LHCN-M2 (cell line): Measurements from ENCODE around the gene RASA2. TPM values are rescaled to one million over a fixed set of nuclear protein-coding genes. Genes with fewer than 3 reads are reported as not detected.
A peak's percentile ranks its signal among the peaks of the same experiment; 100 is the strongest.

Experiments used
- DNase-seq: peaks from one replicate; pipeline ENCODE4 v3.0.0-alpha.2; 2012; ENCODE audit warnings: low read depth
- total RNA-seq: library from RNA; depleted of rRNA; stranded (reverse); fragments of >200 nt; gene quantifications from 2 replicates; pipeline ENCODE4 v1.2.3, GENCODE V29; 2014

Gene RASA2
- total RNA-seq, 1 experiment from 2014 or later: 11.3 TPM

DNA sequence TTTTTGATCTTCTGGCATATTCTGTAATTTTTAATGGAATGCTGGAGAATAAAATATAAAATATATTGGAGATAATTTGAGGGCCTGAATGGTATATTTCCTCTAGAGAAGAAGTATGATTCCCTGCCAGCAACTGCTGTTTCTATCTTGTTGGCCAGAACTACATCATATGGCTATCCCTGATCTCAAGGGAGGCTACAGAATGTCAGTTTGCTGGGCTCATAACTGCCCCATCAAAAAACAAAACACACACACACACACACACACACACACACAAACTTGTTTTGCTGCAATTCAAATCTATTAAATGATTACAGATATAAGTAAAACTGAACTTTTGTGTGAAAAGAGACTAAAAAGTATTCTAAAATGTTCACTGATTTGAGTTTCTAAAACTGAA, 51.0 kb downstream of the RASA2 start:
- DNase-seq: no peak

DNA sequence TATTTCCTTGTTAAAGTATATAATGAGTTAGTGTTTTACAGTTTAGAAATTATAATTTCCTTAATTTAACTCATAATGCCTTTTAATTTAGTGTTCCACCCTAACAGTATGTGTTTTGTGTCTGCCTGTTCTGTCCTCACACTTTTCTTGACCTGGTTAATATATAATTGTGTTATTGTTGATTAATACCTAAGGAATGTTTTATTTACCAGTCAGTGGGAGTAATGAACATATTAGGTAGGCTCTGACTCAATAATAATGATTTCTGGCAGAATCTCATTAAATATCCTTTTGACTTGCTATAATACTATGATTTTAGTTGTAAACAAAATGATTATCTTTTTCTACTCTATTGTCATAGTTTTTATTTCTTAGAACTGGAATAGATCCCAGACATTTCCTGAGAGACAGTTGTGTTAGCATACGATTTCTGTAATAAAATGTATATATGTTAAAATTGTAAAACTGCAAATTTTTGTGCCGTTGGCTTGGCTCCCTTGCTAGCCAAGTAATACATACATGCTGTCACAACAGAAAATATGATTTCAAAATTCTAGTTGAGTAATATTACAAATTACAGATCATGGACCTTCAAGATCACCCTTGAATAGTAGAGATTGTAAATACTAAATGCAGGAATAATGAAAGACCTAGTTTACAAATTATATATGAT, 51.9 kb downstream of the RASA2 start:
- DNase-seq: no peak

DNA sequence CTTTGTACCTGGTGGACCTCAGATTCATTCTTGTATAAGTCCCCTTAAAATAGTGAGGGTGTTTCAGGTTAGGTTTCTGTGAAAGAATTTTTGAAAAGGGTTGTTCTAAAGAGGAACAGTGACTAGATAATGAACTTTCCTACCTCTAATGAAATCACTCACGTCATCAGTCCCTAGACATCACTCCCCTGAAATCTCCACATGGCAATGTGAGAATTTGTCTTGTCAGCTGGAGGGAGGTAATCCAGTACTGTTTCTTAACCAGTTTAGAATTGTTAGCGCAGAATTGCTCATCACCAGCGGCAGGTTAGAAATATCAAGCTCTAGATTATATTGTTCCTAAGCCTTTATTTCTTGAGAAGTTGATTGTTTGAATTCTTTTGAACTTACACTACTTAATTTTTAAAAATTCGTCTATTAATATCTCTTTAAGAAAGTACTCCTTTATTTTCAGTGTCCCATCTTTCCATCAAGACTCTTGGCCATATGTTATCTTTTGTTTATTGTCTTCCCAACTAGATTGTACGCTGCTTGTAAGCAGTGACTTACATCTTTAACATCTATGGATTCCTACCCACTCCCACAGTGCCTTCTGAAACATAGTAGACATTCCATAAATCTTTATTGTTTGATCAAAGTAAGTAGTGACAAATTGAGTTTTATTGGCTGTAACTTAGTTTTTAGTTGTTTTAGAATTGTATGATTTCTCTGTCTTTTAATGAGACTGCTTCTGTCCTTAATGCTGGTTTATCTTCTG, 52.8 kb downstream of the RASA2 start:
- no peak for DNase-seq

DNA sequence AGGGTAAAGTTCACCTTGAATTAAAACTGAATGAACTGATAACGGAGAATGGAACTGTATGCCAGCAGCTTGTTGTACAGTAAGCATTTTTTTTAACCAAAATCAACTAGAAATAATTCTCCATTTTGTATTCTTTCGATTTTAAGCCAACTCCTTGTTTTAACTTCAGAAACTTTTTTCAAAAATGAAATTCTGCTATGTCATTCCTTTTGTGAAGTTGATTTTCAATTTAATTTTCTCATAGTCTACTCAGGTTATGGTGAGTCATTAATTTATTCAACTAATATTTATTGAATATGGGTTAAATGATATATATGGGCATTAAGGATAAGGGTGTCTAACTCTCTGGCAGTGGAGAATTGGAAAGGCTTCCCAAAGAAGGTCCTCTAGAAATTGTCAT, 53.7 kb downstream of the RASA2 start:
- no peak for DNase-seq

DNA sequence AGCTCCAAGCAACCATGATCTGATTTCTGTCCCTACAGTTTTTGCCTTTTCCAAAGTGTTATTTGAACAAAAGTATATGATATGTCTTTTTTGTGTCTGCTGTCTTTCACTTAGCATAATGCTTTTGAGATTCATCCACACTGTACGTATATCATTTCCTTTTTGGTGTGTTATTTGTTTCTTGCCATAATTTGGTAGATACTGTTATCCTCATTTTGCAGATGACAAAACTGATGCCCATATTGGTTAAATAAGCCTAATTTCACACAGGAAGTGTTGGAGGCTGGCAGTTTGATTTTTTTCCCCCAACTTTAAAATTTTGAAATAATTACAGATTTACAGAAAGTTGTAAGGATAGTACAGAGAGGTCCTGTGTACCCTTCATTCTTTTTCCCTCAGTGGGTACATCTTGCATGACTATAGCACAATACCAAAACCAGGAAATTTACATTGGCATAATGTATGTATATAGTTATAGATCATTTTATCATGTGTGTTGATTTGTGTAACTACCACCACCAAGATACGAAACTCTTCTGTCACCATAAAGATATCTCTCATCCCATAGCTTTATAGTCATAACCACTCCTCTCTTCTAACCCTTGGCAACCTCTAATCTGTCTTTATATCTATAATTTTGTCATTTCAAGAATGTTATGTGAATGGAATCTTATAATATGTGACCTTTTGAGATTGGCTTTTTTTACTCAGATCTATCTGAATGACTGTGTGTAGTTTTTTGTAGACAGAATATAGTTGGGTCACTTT, 55.6 kb downstream of the RASA2 start:
- no peak for DNase-seq

DNA sequence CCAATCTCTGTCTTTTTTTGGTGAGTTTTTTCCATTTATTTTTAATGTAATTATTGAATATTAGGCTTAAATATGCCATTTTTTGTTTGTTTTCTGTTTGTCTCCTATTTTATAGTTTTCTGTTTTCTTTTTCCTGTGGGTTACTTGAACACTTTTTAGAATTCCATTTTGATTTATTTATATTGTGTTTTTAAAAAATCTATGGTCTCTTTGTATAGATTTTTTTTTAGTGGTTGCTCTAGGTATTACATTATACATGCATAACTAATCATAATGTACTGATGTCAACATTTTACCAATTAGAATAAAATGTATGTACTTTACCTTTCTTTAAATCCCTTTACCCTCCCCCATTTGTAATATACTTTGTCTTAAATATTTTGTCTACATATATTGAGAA, 56.2 kb downstream of the RASA2 start:
- no peak for DNase-seq

DNA sequence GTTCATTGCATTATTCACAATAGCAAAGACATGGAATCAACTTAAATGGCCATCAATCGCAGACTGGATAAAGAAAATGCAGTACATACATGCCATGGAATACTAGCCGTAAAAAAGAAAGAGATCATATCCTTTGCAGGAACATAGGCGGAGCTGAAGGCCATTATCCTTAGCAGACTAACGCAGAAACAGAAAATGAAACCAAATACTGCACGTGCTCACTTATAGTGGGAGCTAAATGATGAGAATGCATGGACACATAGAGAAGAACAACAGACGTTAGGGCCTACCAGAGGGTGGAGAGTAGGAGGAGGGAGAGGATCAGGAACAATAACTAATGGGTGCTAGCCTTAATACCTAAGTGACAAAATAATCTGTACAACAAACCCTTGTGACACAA, 57.9 kb downstream of the RASA2 start:
- no peak for DNase-seq

DNA sequence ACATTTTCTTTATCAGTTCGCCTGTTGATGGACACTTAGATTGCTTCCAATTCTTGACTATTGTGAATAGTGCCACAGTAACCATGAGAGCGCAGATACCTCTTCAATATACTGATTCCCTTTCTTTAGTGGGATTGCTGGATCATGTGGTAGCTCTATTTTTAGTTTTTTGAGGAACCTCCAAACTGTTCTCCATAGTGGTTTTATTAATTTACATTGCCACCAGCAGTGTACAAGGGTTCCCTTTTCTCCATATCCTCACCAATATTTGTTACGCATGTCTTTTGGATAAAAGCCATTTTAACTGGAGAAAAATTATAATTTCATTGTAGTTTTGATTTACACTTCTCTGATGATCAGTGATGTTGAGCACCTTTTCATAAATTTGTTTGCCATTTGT, 59.3 kb downstream of the RASA2 start:
- DNase-seq: no peak

DNA sequence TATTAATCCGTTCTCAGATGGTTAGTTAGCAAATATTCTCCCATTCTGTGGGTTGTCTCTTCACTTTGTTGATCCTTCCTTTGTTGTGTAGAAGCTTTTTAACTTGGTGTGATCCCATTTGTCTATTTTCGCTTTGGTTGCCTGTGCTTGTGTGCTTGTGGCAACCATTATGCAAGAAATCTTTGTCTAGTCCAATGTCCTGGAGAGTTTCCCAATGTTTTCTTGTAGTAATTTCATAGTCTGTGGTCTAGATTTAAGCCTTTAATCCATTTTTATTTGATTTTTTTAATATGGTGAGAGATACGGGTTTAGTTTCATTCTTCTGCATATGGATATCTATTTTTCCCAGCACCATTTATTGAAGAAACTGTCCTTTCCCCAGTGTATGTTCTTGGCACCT, 59.8 kb downstream of the RASA2 start:
- no peak for DNase-seq

DNA sequence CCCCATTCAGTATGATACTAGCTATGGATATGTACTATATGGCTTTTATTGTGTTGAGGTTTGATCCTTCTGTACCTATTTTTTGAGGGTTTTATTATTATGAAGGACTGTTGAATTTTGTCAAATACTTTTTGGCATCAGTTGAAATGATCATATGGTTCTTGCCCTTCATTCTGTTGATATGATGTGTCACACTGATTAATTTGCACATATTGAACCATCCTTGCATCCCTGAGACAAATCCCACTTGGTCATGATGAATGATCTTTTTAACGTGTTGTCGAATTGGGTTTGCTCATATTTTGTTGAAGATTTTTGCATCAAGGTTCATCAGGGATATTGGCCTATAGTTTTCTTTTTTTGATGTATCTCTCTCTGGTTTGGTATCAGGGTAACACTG, 61.0 kb downstream of the RASA2 start:
- DNase-seq: no peak

DNA sequence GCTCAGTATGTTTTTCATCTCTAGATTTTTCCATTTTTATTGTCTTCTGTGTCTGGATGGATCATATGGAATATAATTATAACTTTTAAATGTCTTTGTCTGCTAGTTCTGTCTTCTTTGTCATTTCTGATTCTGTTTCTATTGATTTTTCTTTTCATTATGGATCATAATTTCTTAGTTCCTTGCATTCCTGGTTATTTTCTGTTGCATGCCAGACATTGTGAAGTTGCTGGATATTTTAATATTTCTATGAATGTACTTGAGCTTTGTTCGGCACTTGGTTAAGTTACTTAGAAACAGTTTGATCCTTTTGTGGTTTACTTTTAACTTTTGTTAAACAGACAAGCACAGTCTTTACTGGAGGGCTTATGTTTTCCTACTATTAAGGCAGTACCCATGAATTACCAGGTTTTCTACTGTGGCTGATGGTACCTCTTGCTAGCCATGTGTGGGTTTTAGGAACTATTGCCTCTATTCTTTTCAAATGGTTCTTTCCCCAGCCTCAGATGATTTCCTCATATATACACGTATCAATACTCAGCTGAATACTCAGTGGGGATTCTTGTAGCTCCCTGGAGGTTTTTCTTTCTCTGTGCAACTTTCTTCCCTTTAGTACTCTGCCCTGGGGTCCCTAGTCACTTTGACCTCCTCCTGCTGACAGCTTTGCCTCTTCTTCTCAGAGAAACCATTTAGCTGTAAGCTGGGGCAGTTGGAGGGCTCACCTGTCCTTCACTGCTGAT, 64.3 kb downstream of the RASA2 start:
- no peak for DNase-seq

DNA sequence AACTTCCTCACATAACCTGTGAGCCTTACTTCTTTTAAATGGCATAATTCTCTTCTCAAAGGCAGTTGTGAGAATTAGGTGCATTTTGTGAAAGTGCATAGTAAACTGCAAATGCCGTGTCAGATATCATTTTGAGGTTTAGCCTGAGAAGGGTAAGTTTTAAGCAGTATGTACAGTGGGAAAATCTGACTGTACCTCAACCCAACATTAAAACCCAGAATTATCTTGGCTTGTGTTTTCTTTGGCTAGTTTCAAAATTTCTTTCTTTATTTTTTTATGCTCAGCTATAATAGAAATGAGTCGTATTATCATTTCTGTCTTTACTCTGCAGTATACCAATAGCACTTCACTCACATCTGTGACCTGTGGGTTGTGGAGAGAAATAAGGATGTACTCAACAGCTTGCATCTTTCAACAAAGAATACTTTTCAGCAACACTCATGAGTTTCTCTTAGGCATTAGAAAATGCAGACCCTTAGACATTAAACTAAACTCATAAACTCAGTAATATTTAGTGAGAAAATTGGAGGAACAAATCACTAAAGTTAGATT, 65.7 kb downstream of the RASA2 start:
- no peak for DNase-seq

DNA sequence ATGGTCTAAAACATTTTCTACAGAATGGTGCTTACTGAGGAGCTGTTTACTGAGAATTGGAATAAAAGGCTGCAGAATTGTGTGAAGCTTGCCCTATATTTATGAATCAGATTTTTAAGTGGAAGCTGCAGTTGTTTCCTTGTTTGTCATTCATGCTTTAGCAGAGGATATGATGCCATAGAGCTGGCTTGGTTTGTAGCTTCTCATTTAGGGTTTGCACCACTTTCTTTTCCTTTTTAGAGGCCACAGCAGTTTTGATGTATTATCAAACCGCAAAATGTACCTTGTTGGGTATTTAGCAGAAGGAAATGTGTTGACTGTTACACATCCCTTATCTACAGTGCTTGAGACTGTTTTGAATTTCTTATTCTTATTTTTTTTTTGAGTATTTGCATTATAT, 66.2 kb downstream of the RASA2 start:
- DNase-seq: no peak

DNA sequence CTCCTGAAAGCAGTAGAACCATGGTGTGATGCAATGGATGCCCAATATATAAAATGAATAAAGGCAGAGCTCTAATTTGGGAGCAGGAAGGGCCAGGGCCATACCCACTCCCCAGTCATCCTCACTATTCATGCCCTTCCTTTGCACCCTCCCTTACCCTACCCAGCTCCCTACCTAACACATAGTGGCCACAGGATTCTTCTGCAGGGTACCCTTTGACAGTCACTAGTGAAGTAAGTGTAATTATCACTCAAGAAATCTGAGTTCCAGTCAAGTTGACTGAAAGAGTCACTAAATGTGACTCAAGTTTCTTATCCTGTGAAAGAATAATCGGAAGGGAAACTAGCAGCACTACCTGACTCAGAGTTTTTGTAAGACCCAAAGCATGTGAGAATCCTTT, 69.2 kb downstream of the RASA2 start:
- DNase-seq: no peak

DNA sequence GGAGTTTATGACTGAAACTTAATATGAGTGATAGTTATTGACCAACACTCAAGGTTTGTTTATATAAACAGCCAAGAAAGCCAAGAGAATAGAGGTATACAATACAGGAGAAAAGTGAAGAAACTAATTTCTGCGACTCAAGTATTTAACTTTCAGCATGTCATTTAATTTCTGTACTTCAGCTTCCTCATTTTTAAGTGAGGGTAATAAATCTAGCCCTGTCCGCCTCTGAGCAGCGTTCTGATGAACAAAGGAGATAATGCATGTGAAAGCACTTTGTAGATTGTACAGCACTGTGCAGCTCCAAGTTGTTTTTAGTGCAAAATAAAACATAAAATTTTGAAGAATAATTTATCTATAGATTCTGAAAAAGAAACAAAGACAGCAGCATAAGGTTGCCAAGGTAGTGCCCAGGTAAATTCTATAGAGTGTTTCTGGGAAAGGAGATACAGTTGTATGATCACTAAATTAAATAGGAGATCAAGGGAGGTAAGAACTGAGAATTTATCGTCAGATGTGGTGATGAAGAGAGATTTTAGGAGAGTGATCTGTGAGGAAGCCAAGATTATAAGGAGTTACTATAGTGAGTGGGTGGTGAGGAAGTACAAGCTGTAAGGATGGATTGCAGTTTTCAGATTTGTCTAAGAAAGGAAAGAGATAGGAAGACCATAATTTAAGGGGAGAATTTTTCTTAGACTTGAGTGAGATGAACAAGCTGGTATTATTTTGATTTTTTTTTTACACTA, 71.3 kb downstream of the RASA2 start:
- DNase-seq: no peak

DNA sequence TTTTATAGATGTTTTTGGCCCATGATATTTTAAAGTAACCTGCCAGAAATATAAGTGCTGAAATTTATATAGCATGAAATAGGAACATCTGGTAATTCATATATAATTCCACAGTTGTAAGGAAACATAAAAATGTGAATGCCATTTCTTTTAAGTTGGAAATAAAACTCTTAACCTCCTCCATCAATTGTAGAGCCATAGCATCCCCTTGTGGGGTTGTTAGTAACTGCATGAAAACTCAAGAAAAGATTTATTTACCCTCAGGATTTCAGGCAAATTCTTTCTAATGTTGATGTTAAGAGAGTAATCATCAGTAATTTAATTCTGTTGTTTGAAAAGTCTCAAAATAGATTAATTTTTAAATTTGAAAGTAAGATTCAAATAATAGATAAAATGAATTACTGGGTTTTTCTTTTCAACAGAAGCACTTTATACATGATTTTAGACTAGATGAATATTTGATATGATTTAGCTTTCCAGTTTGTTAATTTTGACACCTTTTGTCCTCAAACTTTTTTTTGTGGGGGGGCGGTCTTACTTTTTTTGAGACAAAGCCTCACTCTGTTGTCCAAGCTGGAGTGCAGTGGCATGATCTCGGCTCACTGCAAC, 74.7 kb downstream of the RASA2 start:
- DNase-seq: peak; percentile 59

DNA sequence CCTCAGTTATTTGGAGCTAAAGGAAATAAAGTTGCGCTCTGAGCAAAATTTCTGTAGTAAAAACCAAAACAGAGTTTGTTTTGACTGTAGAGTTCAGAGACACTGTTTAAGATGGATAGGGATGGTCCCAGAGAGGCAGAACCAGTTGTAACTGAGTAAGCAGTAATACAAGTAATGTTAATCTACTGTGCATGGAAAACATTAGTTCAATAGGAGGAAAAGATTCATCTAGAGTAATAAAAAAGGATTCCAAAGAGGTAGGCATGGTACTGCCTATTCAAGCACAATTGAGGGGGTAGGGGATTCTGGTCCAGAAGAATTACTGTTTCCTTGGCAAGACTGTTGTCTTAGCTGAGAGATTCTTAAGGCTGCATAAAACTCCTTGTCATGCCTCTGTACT, 77.4 kb downstream of the RASA2 start:
- no peak for DNase-seq

DNA sequence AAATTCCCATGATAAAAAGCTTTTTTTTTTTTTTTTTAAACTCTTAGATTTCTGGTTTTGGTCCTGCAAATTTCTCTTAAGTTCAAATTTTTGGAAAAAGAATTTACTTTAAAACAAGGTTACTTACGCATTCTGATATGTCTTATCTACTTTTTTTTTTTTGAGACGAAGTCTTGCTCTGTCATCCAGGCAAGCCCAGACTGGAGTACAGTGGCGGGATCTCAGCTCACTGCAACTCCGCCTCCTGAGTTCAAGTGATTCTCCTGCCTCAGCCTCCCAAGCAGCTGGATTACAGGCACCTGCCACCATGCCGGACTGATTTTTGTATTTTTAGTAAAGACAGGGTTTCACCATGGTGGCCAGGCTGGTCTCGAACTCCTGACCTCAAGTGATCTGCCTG, 83.2 kb downstream of the RASA2 start:
- DNase-seq: no peak

DNA sequence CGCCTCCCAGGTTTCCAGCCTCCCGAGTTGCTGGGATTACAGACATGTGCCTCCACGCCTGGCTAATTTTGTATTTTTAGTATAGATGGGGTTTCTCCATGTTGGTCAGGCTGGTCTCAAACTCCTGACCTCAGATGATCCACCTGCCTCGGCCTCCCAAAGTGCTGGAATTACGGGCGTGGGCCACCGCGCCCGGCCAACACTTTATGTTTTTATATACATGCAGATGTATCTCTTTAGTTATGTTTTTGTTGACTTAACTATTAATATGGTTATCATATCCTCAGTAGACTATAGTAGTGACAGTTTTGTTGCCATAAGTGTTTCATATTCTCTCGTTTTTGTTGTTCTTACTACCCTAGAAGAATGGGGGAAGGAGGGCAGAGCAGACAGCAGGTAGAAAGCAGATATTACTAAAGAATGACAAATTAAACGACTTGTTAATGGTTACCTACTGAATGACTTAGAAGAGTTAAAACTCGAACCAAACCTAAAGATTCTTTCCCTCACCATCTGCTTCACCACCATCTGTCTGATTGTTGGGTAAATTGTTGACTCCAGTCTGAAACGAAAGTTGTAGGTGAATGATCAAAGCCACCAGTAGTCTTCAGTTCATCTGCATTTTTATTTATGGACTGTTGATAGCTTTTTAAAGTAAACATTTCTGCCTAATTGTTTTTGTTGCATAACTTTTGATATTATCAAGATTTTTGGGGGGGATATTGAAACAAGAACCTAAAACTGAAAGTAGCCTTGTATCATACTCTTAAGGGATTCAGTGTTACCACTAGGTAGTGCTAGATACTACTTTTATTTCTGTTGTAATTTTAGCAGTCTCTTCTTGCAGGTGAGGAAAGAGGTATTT, 89.3 kb downstream of the RASA2 start:
- peak; percentile 8 for DNase-seq

DNA sequence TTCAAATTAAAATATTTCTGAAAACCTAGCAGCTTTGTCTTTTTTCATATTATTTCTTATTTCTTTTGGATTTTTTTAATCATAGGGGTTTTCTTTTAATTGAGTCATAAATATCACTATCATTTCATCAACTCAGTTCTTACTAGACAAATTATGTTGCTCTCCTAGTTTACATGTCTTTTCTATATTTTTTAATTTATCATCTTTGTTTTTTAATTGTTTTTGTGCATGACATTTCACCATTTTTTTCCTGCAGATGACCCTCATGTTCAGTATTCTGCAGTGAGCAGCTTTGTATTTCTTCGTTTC, 89.9 kb downstream of the RASA2 start:
- no peak for DNase-seq
